SK-N-SH (cell line): ENCODE data around the gene TMEM120B. TPM values are rescaled to one million over a fixed set of nuclear protein-coding genes. Genes with fewer than 3 reads are reported as not detected.

ENCODE experiments used
- CTCF ChIA-PET: fragments of 300-600, 350-600 bp; formaldehyde crosslinking; extraction: SDS; loops from one replicate; lab custom pipeline; 2021; lab: Yijun Ruan, JAX
- POLR2A ChIA-PET: fragments of 350-600 bp; sonication (Branson Sonifier 250); formaldehyde crosslinking; extraction: SDS; loops from one replicate; lab custom pipeline; 2020; ENCODE audit warnings: antibody characterized with exemption, inconsistent platforms; lab: Yijun Ruan, JAX
- DNase-seq: peaks from one replicate; pipeline ENCODE4 v3.0.0; 2012
- H2AFZ ChIP-seq: fragments of 200-600 bp; sonication (generic); 2 replicates; pipeline ENCODE4 v1.8.1; 2016; ENCODE audit warnings: antibody characterized with exemption, mild to moderate bottlenecking, low read depth
- H3F3A ChIP-seq: fragments of 200-600 bp; sonication (generic); replicated peaks from 2 replicates; pipeline ENCODE3; 2016; ENCODE audit warnings: antibody characterized with exemption, mild to moderate bottlenecking; ENCODE audit not compliant: insufficient read depth
- H3K27ac ChIP-seq, 2 experiments: fragments of 200-500 bp in 1 of 2; fragments of 200-600 bp in 1 of 2; sonication (Bioruptor generic) in 1 of 2; sonication (generic), shearing (Covaris generic) in 1 of 2; 2 replicates each; pipeline versions ENCODE4 v1.5.1 to v1.6.1; 2014 to 2016; ENCODE audit warnings: low read depth in 2 of 2, inconsistent platforms in 1 of 2, low read length in 1 of 2, mild to moderate bottlenecking in 1 of 2, mixed read lengths in 1 of 2
- H3K27me3 ChIP-seq: fragments of 200-600 bp; sonication (generic), shearing (Covaris generic); 2 replicates; pipeline ENCODE4 v1.6.1; 2016; ENCODE audit warnings: mixed run types; ENCODE audit not compliant: insufficient read depth
- H3K36me3 ChIP-seq, 2 experiments: fragments of 200-500 bp in 1 of 2; fragments of 200-600 bp in 1 of 2; sonication (Bioruptor generic) in 1 of 2; sonication (generic) in 1 of 2; replicated peaks in 1 of 2; 2 replicates each; pipeline versions ENCODE3 to v1.5.1; 2014 to 2016; ENCODE audit warnings: low read length in 1 of 2, mild to moderate bottlenecking in 1 of 2; ENCODE audit not compliant: insufficient read depth in 2 of 2, control insufficient read depth in 1 of 2
- H3K4me1 ChIP-seq, 2 experiments: fragments of 200-500 bp in 1 of 2; fragments of 200-600 bp in 1 of 2; sonication (Bioruptor generic) in 1 of 2; sonication (generic), shearing (Covaris generic) in 1 of 2; 2 replicates each; pipeline versions ENCODE4 v1.5.1 to v1.6.1; 2014 to 2016; ENCODE audit warnings: low read depth in 1 of 2, low read length in 1 of 2, mixed run types in 1 of 2; ENCODE audit not compliant: insufficient read depth in 2 of 2, control insufficient read depth in 1 of 2
- H3K4me2 ChIP-seq: fragments of 200-600 bp; sonication (generic), shearing (Covaris generic); 2 replicates; pipeline ENCODE4 v1.6.1; 2017; ENCODE audit warnings: mixed run types
- H3K4me3 ChIP-seq, 2 experiments: fragments of 200-500 bp in 1 of 2; fragments of 200-600 bp in 1 of 2; sonication (Bioruptor generic) in 1 of 2; sonication (generic), shearing (Covaris generic) in 1 of 2; 2 replicates each; pipeline versions ENCODE4 v1.5.1 to v1.8.1; 2014 to 2016; ENCODE audit warnings: low read depth in 2 of 2, inconsistent platforms in 1 of 2, low read length in 1 of 2, mild to moderate bottlenecking in 1 of 2, mixed read lengths in 1 of 2, moderate library complexity in 1 of 2
- H3K79me2 ChIP-seq: fragments of 200-600 bp; sonication (generic); 2 replicates; pipeline ENCODE4 v1.8.1; 2017; ENCODE audit warnings: mild to moderate bottlenecking; ENCODE audit not compliant: insufficient read depth
- H3K9ac ChIP-seq: fragments of 200-600 bp; sonication (generic); 2 replicates; pipeline ENCODE4 v1.6.1; 2017; ENCODE audit warnings: mixed run types
- H3K9me2 ChIP-seq: fragments of 200-600 bp; sonication (generic); 2 replicates; pipeline ENCODE4 v1.6.1; 2017; ENCODE audit warnings: mixed run types
- H3K9me3 ChIP-seq: fragments of 200-600 bp; sonication (generic); 2 replicates; pipeline ENCODE4 v1.6.1; 2017; ENCODE audit warnings: mixed run types, mild to moderate bottlenecking, moderate library complexity
- H4K20me1 ChIP-seq: fragments of 200-600 bp; sonication (generic); 2 replicates; pipeline ENCODE4 v1.6.1; 2017; ENCODE audit warnings: mild to moderate bottlenecking, mixed run types; ENCODE audit not compliant: insufficient read depth
- CHD2 ChIP-seq: fragments of 150-350 bp; IDR thresholded peaks from 2 replicates; pipeline ENCODE4 v1.6.1; 2018; ENCODE audit warnings: low read length; ENCODE audit not compliant: partially characterized antibody
- ELF1 ChIP-seq: IDR thresholded peaks from 2 replicates; pipeline ENCODE4 v1.4.0; 2012
- EP300 ChIP-seq, 2 experiments: IDR thresholded peaks; 2 replicates each; pipeline versions ENCODE4 v1.4.0 to v1.6.1; 2012; ENCODE audit warnings: borderline replicate concordance in 1 of 2, low read depth in 1 of 2, low read length in 1 of 2
- EZH2phosphoT487 ChIP-seq: fragments of 200-600 bp; sonication (generic); IDR thresholded peaks from 2 replicates; pipeline ENCODE4 v1.6.1; 2017; ENCODE audit warnings: low read depth, mixed run types, mild to moderate bottlenecking, antibody characterized with exemption, moderate library complexity, borderline replicate concordance
- FOSL2 ChIP-seq: IDR thresholded peaks from 2 replicates; pipeline ENCODE4 v1.4.0; 2012; ENCODE audit warnings: low read depth, mild to moderate bottlenecking, moderate library complexity, borderline replicate concordance
- FOXJ3 ChIP-seq: sonication (generic); formaldehyde crosslinking; IDR thresholded peaks from 2 replicates; pipeline ENCODE4 v1.5.1; 2020; ENCODE audit warnings: mild to moderate bottlenecking, missing genetic modification reagents
- FOXM1 ChIP-seq: IDR thresholded peaks from 2 replicates; pipeline ENCODE4 v1.4.0; 2012; ENCODE audit warnings: low read depth, mild to moderate bottlenecking
- GABPA ChIP-seq: IDR thresholded peaks from 2 replicates; pipeline ENCODE4 v1.4.0; 2012; ENCODE audit warnings: low read depth, mild to moderate bottlenecking
- GATA2 ChIP-seq: sonication (generic); formaldehyde crosslinking; IDR thresholded peaks from 2 replicates; pipeline ENCODE4 v1.5.0; 2020; ENCODE audit warnings: mild to moderate bottlenecking, missing genetic modification reagents
- MEF2A ChIP-seq: IDR thresholded peaks from 2 replicates; pipeline ENCODE4 v1.4.0; 2012; ENCODE audit warnings: low read depth, borderline replicate concordance
- MXI1 ChIP-seq: IDR thresholded peaks from 2 replicates; pipeline ENCODE4 v1.6.1; 2012; ENCODE audit warnings: mild to moderate bottlenecking, low read depth, low read length, improper control_type of control experiment
- NFIC ChIP-seq: IDR thresholded peaks from 2 replicates; pipeline ENCODE4 v1.4.0; 2012; ENCODE audit warnings: borderline replicate concordance
- POLR2AphosphoS5 ChIP-seq: IDR thresholded peaks from 2 replicates; pipeline ENCODE4 v1.6.1; 2012; ENCODE audit warnings: low read depth, low read length
- RAD21 ChIP-seq: IDR thresholded peaks from 2 replicates; pipeline ENCODE4 v1.6.1; 2012; ENCODE audit warnings: mild to moderate bottlenecking, low read length
- RCOR1 ChIP-seq: fragments of 150-350 bp; IDR thresholded peaks from 2 replicates; pipeline ENCODE4 v1.6.1; 2017; ENCODE audit warnings: antibody characterized with exemption, low read length
- RFX5 ChIP-seq: IDR thresholded peaks from 2 replicates; pipeline ENCODE4 v1.6.1; 2012; ENCODE audit warnings: mild to moderate bottlenecking, improper control_type of control experiment, low read length
- RXRA ChIP-seq: IDR thresholded peaks from 2 replicates; pipeline ENCODE4 v1.4.0; 2012; ENCODE audit warnings: low read depth, mild to moderate bottlenecking, borderline replicate concordance
- SIN3A ChIP-seq: IDR thresholded peaks from 2 replicates; pipeline ENCODE4 v1.6.1; 2012; ENCODE audit warnings: low read depth, mild to moderate bottlenecking, low read length, moderate library complexity, borderline replicate concordance
- SMC3 ChIP-seq: IDR thresholded peaks from 2 replicates; pipeline ENCODE4 v1.6.1; 2012; ENCODE audit warnings: low read depth, low read length, improper control_type of control experiment
- TAF1 ChIP-seq: IDR thresholded peaks from 2 replicates; pipeline ENCODE4 v1.6.1; 2012; ENCODE audit warnings: low read depth, mild to moderate bottlenecking, low read length, moderate library complexity, borderline replicate concordance
- TCF12 ChIP-seq: IDR thresholded peaks from 2 replicates; pipeline ENCODE4 v1.4.0; 2012
- YY1 ChIP-seq: IDR thresholded peaks from 2 replicates; pipeline ENCODE4 v1.4.0; 2012; ENCODE audit warnings: low read depth, mild to moderate bottlenecking
- WGBS: methylation state at CpG from one replicate; pipeline ENCODE4 v1.1.6; 2017; ENCODE audit warnings: low lambda C conversion rate; 5-methylcytosine and 5-hydroxymethylcytosine counted together
- polyA plus RNA-seq, 3 experiments: library from polyadenylated mRNA; depleted of rRNA; stranded (reverse); fragments of >200 nt; gene quantifications; 2 replicates each; pipeline ENCODE4 v1.2.3, GENCODE V29; 2012
- TF ChIP-seq, protein P1 (sequence below): fragments of 150-350 bp; IDR thresholded peaks from 2 replicates; pipeline ENCODE4 v1.6.1; 2017; ENCODE audit warnings: antibody characterized with exemption, low read length, low read depth, borderline replicate concordance
- TF ChIP-seq, protein P2 (sequence below): fragments of 150-350 bp; IDR thresholded peaks from 2 replicates; pipeline ENCODE4 v1.6.1; 2016; ENCODE audit warnings: mild to moderate bottlenecking, low read depth, low read length
- TF ChIP-seq, protein P3 (sequence below): IDR thresholded peaks from 2 replicates; pipeline ENCODE4 v1.4.0; 2012; ENCODE audit warnings: low read depth, borderline replicate concordance
- TF ChIP-seq, protein P4 (sequence below): fragments of 200-600 bp; sonication (generic); IDR thresholded peaks from 2 replicates; pipeline ENCODE4 v1.6.1; 2017; ENCODE audit warnings: antibody characterized with exemption, mild to moderate bottlenecking, moderate library complexity
- TF ChIP-seq, protein P5 (sequence below): IDR thresholded peaks from 2 replicates; pipeline ENCODE4 v1.4.0; 2012; ENCODE audit warnings: low read depth
- TF ChIP-seq, protein P6 (sequence below): IDR thresholded peaks from 2 replicates; pipeline ENCODE4; 2012

Gene TMEM120B
- polyA plus RNA-seq, 1 of the 3 experiments (the other 2 are of a cell fraction) = 15.4 TPM

DNA sequence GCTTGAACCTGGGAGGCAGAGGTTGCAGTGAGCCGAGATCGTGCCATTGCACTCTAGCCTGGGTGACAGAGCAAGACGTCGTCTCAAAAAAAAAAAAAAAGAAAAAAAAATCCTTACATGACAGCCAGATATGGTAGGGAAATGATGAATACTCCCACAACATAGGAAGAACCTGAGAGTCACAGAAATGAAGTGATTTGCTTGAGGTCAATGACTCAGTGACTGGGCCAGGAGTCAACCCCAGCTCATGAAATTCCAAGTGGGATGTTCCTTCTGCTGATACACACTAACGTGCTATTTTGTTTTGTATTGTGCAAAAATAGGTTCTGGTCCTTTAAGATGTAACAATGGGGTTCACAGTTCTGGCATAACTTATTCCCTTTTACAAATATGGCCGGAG lies 71.9 kb downstream of the TMEM120B start:
- peaks cover 0 to 7% of the 10 kb centered on the region in 2 experiments for H3K36me3 ChIP-seq
- H3K9ac ChIP-seq = no peak overlapping the region; the same call in 1 of the 2 replicates
- no peaks in the 10 kb centered on the region; the same call in 1 of the 2 replicates for H4K20me1 ChIP-seq
- no peaks in the 10 kb centered on the region for H3K9me2 ChIP-seq
- peak overlapping the region in 1 of 2 experiments; percentile 57; a peak in 2 of 4 replicates for H3K27ac ChIP-seq
- ChIA-PET CTCF (interaction anchor here (0.7 to 25.7 kb wide), 4 partner anchors 10 to 17 kb away, joined by 3 to 382 read pairs (median 4); partner anchors contain the start of gene RHOF), POLR2A (no interaction called here)
- peak overlapping the region; percentile 11; the same call in 1 of the 2 replicates for H3K4me2 ChIP-seq
- H3F3A ChIP-seq = peaks cover 28% of the 10 kb centered on the region
- no peaks in the 10 kb centered on the region for H3K27me3 ChIP-seq
- no peak overlapping the region for H3K4me3 ChIP-seq
- no peak overlapping the region for H2AFZ ChIP-seq
- peaks cover 0 to 13% of the 10 kb centered on the region in 2 experiments; a peak in 2 of 4 replicates for H3K4me1 ChIP-seq
- no peak for DNase-seq
- WGBS = 9% methylated on average over 6 of the region's 6 CpGs
- H3K9me3 ChIP-seq = no peaks in the 10 kb centered on the region
- H3K79me2 ChIP-seq = no peaks in the 10 kb centered on the region; the same call in 1 of the 2 replicates
- no peak for TF ChIP-seq MXI1
- TF ChIP-seq FOXJ3 (CRISPR knock-in tag) = no peak
- no peak for TF ChIP-seq TAF1
- no peak for TF ChIP-seq RFX5
- no peak for TF ChIP-seq RAD21
- peak; percentile 60; the same call in 1 of the 2 replicates for TF ChIP-seq NFIC
- no peak for TF ChIP-seq YY1
- TF ChIP-seq SMC3 = no peak
- no peak for TF ChIP-seq POLR2AphosphoS5
- TF ChIP-seq ELF1 = no peak
- TF ChIP-seq EP300 (IDR thresholded peaks at IDR 0.05; ENCODE audit: borderline replicate concordance in 1 of 2, low read depth in 1 of 2, low read length in 1 of 2) = no peak
- TF ChIP-seq TCF12 = peak; percentile 40; the same call in 1 of the 2 replicates
- TF ChIP-seq GATA2 (CRISPR knock-in tag) = no peak
- no peak for TF ChIP-seq CHD2
- no peak for TF ChIP-seq FOXM1
- TF ChIP-seq, protein P1, sequence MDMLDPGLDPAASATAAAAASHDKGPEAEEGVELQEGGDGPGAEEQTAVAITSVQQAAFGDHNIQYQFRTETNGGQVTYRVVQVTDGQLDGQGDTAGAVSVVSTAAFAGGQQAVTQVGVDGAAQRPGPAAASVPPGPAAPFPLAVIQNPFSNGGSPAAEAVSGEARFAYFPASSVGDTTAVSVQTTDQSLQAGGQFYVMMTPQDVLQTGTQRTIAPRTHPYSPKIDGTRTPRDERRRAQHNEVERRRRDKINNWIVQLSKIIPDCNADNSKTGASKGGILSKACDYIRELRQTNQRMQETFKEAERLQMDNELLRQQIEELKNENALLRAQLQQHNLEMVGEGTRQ = no peak
- TF ChIP-seq, protein P2, sequence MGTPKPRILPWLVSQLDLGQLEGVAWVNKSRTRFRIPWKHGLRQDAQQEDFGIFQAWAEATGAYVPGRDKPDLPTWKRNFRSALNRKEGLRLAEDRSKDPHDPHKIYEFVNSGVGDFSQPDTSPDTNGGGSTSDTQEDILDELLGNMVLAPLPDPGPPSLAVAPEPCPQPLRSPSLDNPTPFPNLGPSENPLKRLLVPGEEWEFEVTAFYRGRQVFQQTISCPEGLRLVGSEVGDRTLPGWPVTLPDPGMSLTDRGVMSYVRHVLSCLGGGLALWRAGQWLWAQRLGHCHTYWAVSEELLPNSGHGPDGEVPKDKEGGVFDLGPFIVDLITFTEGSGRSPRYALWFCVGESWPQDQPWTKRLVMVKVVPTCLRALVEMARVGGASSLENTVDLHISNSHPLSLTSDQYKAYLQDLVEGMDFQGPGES = no peak
- TF ChIP-seq, protein P3, sequence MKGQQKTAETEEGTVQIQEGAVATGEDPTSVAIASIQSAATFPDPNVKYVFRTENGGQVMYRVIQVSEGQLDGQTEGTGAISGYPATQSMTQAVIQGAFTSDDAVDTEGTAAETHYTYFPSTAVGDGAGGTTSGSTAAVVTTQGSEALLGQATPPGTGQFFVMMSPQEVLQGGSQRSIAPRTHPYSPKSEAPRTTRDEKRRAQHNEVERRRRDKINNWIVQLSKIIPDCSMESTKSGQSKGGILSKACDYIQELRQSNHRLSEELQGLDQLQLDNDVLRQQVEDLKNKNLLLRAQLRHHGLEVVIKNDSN = no peak
- no peak for TF ChIP-seq GABPA
- TF ChIP-seq RCOR1 = no peak
- TF ChIP-seq MEF2A = no peak
- TF ChIP-seq EZH2phosphoT487 = no peak
- TF ChIP-seq, protein P4, sequence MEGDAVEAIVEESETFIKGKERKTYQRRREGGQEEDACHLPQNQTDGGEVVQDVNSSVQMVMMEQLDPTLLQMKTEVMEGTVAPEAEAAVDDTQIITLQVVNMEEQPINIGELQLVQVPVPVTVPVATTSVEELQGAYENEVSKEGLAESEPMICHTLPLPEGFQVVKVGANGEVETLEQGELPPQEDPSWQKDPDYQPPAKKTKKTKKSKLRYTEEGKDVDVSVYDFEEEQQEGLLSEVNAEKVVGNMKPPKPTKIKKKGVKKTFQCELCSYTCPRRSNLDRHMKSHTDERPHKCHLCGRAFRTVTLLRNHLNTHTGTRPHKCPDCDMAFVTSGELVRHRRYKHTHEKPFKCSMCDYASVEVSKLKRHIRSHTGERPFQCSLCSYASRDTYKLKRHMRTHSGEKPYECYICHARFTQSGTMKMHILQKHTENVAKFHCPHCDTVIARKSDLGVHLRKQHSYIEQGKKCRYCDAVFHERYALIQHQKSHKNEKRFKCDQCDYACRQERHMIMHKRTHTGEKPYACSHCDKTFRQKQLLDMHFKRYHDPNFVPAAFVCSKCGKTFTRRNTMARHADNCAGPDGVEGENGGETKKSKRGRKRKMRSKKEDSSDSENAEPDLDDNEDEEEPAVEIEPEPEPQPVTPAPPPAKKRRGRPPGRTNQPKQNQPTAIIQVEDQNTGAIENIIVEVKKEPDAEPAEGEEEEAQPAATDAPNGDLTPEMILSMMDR = no peak
- TF ChIP-seq, protein P5, sequence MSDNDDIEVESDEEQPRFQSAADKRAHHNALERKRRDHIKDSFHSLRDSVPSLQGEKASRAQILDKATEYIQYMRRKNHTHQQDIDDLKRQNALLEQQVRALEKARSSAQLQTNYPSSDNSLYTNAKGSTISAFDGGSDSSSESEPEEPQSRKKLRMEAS = no peak
- TF ChIP-seq, protein P6, sequence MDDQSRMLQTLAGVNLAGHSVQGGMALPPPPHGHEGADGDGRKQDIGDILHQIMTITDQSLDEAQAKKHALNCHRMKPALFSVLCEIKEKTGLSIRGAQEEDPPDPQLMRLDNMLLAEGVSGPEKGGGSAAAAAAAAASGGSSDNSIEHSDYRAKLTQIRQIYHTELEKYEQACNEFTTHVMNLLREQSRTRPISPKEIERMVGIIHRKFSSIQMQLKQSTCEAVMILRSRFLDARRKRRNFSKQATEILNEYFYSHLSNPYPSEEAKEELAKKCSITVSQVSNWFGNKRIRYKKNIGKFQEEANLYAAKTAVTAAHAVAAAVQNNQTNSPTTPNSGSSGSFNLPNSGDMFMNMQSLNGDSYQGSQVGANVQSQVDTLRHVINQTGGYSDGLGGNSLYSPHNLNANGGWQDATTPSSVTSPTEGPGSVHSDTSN = peak; percentile 55; the same call in 1 of the 2 replicates
- TF ChIP-seq SIN3A = no peak
- no peak for TF ChIP-seq RXRA
- TF ChIP-seq FOSL2 = peak; percentile 73; the same call in 1 of the 2 replicates
